Astrocyte (in vitro differentiated cells and primary cell): ENCODE data around the gene EML3.

ENCODE experiments used
- EZH2 ChIP-seq: IDR thresholded peaks from 2 replicates; pipeline ENCODE4 v1.6.1; 2012; ENCODE audit warnings: mild to moderate bottlenecking, low read length, inconsistent platforms; ENCODE audit not compliant: insufficient read depth
- TF ChIP-seq, protein P1 (sequence below): IDR thresholded peaks from 2 replicates; pipeline ENCODE4 v1.5.1; 2011; ENCODE audit warnings: low read depth, mild to moderate bottlenecking, inconsistent platforms, low read length, moderate library complexity; ENCODE audit not compliant: insufficient read depth

DNA sequence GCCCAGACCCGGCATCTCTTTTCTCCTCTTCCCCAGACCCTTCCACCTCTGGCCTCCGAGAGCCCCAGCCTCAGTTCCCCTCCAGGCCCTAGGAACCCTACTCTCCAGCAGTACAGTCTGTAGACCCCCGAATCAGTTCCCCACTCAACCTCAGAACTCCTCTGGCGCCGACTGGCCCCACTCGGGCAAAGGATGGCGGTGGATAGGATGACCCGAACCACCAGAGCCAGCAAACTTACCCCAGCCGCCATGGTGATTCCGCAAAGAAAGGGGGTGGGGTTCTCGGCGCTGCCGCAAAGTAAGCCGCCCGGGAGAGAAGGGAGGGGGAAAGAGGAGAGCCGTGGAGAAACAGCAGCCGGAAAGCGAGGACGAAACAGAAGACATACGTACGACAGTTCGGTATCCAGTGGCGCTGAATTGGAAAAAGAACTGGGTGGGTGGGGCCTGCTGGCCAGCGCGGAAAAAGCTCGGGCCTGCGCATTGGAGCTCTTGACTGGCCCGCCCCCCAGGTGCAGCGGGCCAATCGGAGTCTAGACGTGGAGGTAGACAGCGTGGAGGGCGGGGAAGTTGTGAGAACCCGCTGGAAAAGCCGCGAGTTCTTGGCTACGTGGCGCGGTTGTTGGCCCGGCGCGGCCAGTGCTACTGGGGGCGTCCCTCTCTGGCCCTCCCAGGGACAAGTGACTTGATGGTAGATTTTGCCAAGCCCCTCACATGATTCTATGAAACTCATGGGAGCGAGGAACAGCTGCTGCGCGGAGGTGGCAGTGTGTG, 38.8 kb downstream of the EML3 start, which contains the start of gene EEF1G:
- no peak for TF ChIP-seq EZH2
- TF ChIP-seq, protein P1, sequence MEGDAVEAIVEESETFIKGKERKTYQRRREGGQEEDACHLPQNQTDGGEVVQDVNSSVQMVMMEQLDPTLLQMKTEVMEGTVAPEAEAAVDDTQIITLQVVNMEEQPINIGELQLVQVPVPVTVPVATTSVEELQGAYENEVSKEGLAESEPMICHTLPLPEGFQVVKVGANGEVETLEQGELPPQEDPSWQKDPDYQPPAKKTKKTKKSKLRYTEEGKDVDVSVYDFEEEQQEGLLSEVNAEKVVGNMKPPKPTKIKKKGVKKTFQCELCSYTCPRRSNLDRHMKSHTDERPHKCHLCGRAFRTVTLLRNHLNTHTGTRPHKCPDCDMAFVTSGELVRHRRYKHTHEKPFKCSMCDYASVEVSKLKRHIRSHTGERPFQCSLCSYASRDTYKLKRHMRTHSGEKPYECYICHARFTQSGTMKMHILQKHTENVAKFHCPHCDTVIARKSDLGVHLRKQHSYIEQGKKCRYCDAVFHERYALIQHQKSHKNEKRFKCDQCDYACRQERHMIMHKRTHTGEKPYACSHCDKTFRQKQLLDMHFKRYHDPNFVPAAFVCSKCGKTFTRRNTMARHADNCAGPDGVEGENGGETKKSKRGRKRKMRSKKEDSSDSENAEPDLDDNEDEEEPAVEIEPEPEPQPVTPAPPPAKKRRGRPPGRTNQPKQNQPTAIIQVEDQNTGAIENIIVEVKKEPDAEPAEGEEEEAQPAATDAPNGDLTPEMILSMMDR = no peak
